Endodermal cell (in vitro differentiated cells): ENCODE measurements around the gene FBXO30. TPM values are rescaled to one million over a fixed set of nuclear protein-coding genes. Genes with fewer than 3 reads are reported as not detected.

Experiments
- DNase-seq: peaks from one replicate; pipeline ENCODE4 v3.0.0-alpha.2; 2017
- H3K27ac ChIP-seq: 2 replicates; pipeline ENCODE4 v1.5.1; 2013; ENCODE audit warnings: mild to moderate bottlenecking, low read depth, low read length, moderate library complexity
- H3K27me3 ChIP-seq: 2 replicates; pipeline ENCODE4 v1.6.1; 2013; ENCODE audit warnings: mild to moderate bottlenecking, low read length, moderate library complexity; ENCODE audit not compliant: insufficient read depth, control insufficient read depth, poor library complexity, severe bottlenecking
- H3K36me3 ChIP-seq: 2 replicates; pipeline ENCODE4 v1.7.0; 2013; ENCODE audit warnings: mild to moderate bottlenecking, low read length, moderate library complexity; ENCODE audit not compliant: control insufficient read depth, insufficient read depth
- H3K4me1 ChIP-seq: one replicate; pipeline ENCODE4 v1.7.0; 2013; ENCODE audit warnings: low read length; ENCODE audit not compliant: control insufficient read depth, insufficient read depth
- H3K4me3 ChIP-seq: 2 replicates; pipeline ENCODE4 v1.5.1; 2013; ENCODE audit warnings: mild to moderate bottlenecking, low read length, moderate library complexity
- H3K9ac ChIP-seq: 2 replicates; pipeline ENCODE4 v1.6.1; 2013; ENCODE audit warnings: mild to moderate bottlenecking, low read length, moderate library complexity; ENCODE audit not compliant: poor library complexity, severe bottlenecking; ENCODE audit errors: extremely low read depth
- H3K9me3 ChIP-seq: 2 replicates; pipeline ENCODE4 v1.6.1; 2013; ENCODE audit warnings: mild to moderate bottlenecking, low read length, moderate library complexity; ENCODE audit not compliant: control insufficient read depth
- H3K27ac Mint-ChIP-seq: 2 replicates; pipeline ENCODE4 v1.8.0; 2020; ENCODE audit warnings: mixed read lengths
- H3K27me3 Mint-ChIP-seq: 2 replicates; pipeline ENCODE4 v1.8.0; 2021; ENCODE audit warnings: mild to moderate bottlenecking, mixed read lengths; ENCODE audit not compliant: insufficient read depth
- H3K36me3 Mint-ChIP-seq: 2 replicates; pipeline ENCODE4 v1.8.0; 2020; ENCODE audit warnings: low read depth, mixed read lengths
- H3K4me1 Mint-ChIP-seq: 2 replicates; pipeline ENCODE4 v1.8.0; 2020; ENCODE audit warnings: mixed read lengths
- H3K4me3 Mint-ChIP-seq: 2 replicates; pipeline ENCODE4 v1.8.0; 2020; ENCODE audit warnings: mild to moderate bottlenecking, moderate library complexity, mixed read lengths
- H3K9me3 Mint-ChIP-seq: 2 replicates; pipeline ENCODE4 v1.8.0; 2020; ENCODE audit warnings: mild to moderate bottlenecking, mixed read lengths
- CTCF ChIP-seq: fragments of 200-600 bp; sonication (generic); conservative IDR thresholded peaks from 2 replicates; pipeline ENCODE4 v1.5.0; 2021; ENCODE audit warnings: antibody characterized with exemption, mild to moderate bottlenecking
- WGBS, 2 experiments: methylation state at CpG; one replicate each; pipeline versions ENCODE4 v1.1.5 to v1.1.7; 2013; ENCODE audit warnings: missing lambda C conversion rate in 2 of 2, mixed read lengths in 1 of 2; ENCODE audit not compliant: insufficient coverage in 1 of 2, insufficient read length in 1 of 2; 5-methylcytosine and 5-hydroxymethylcytosine counted together
- total RNA-seq, 2 donors: library from RNA; stranded (reverse); fragmentation: NEBNext Ultra II Directional in 1 of 2; extraction: Animal tissue kit (Norgen Biotek cat#: 25700) in 1 of 2; gene quantifications; 2 replicates in 1 of 2; 3 replicates in 1 of 2; pipeline ENCODE4 v1.2.1, GENCODE V29; 2021

Gene FBXO30
- total RNA-seq, 2 donors from 2014 or later = 17.8 to 17.9 TPM

GRCh38 chr6:145802141-145802540 is 12.5 kb downstream of the FBXO30 start:
- Mint-ChIP-seq H3K4me1 (no peaks in the 10 kb centered on the region), H3K9me3 (no peaks in the 10 kb centered on the region), H3K27ac (no peak overlapping the region), H3K4me3 (no peak overlapping the region), H3K27me3 (no peaks in the 10 kb centered on the region), H3K36me3 (peaks cover 61% of the 10 kb centered on the region)
- TF ChIP-seq CTCF = no peak
- H3K27ac ChIP-seq = no peak overlapping the region
- peaks cover 87% of the 10 kb centered on the region for H3K36me3 ChIP-seq
- H3K27me3 ChIP-seq = no peaks in the 10 kb centered on the region
- H3K9me3 ChIP-seq = no peaks in the 10 kb centered on the region
- 93 to 97% methylated on average over 5 of the region's 5 CpGs for WGBS, 2 experiments
- no peak for DNase-seq
- no peaks in the 10 kb centered on the region for H3K4me1 ChIP-seq
- H3K4me3 ChIP-seq = no peak overlapping the region
- no peak overlapping the region for H3K9ac ChIP-seq

GRCh38 chr6:145801021-145801420 is 13.6 kb downstream of the FBXO30 start:
- Histone ChIP-seq H3K27ac (no peak overlapping the region), H3K9ac (no peak overlapping the region), H3K4me1 (no peaks in the 10 kb centered on the region), H3K4me3 (no peak overlapping the region), H3K36me3 (peaks cover 81% of the 10 kb centered on the region), H3K9me3 (no peaks in the 10 kb centered on the region), H3K27me3 (no peaks in the 10 kb centered on the region)
- Mint-ChIP-seq H3K9me3 (no peaks in the 10 kb centered on the region), H3K4me1 (no peaks in the 10 kb centered on the region), H3K4me3 (no peak overlapping the region), H3K27me3 (no peaks in the 10 kb centered on the region), H3K27ac (peak overlapping the region; percentile 1), H3K36me3 (peaks cover 64% of the 10 kb centered on the region)
- DNase-seq = no peak
- no peak for TF ChIP-seq CTCF
- WGBS, 2 experiments = 88 to 97% methylated on average over 5 to 6 of the region's 6 CpGs

- 88% methylated on average over 2 of the region's 2 CpGs; no CpG with 5 or more reads in 1 of the 2 experiments for WGBS, 2 experiments
- no peak for DNase-seq
- no peaks in the 10 kb centered on the region for H3K9me3 ChIP-seq
- H3K36me3 ChIP-seq = peaks cover 58% of the 10 kb centered on the region
- H3K27ac Mint-ChIP-seq = no peak overlapping the region
- H3K36me3 Mint-ChIP-seq = peaks cover 49% of the 10 kb centered on the region
- H3K27me3 Mint-ChIP-seq = no peaks in the 10 kb centered on the region
- H3K4me1 Mint-ChIP-seq = no peaks in the 10 kb centered on the region
- no peak overlapping the region for H3K4me3 Mint-ChIP-seq
- no peak overlapping the region for H3K4me3 ChIP-seq
- H3K27me3 ChIP-seq = no peaks in the 10 kb centered on the region
- no peak overlapping the region for H3K27ac ChIP-seq
- H3K9ac ChIP-seq = no peak overlapping the region
- no peak for TF ChIP-seq CTCF
- peaks cover 2% of the 10 kb centered on the region for H3K9me3 Mint-ChIP-seq
- H3K4me1 ChIP-seq = no peaks in the 10 kb centered on the region
Measured at GRCh38 chr6:145798530-145798929, 16.1 kb downstream of the FBXO30 start.
